HG03558 (cell line): ENCODE data around the gene TMEM179B.

ENCODE experiments used
- ATAC-seq: cut with Tn5 transposase; IDR thresholded peaks from one replicate; pipeline ENCODE4 v1.9.1; 2021; ENCODE audit warnings: moderate number of reproducible peaks; ENCODE audit not compliant: unreplicated experiment; ENCODE audit errors: extremely low read depth

The TMEM179B gene

GRCh38 chr11:62830904-62831519 lies 43.8 kb downstream of the TMEM179B start:
- no peak for ATAC-seq

- ATAC-seq = peak; percentile 42
Observed at GRCh38 chr11:62831520-62832335, 44.5 kb downstream of the TMEM179B start, which contains the start of gene STX5. TSS of gene STX5 (minus strand) at chr11:62832051. CDS start at chr11:62831243, 808 bp downstream.

GRCh38 chr11:62832336-62833234 lies 45.4 kb downstream of the TMEM179B start, which contains the start of gene TEX54:
TSS of gene TEX54 (minus strand) at chr11:62832841.
- no peak for ATAC-seq

- ATAC-seq = no peak
Observed at GRCh38 chr11:62835336-62835735, 48.1 kb downstream of the TMEM179B start.

- ATAC-seq = no peak
Observed at GRCh38 chr11:62839050-62839945, 52.1 kb downstream of the TMEM179B start, which contains the start of gene WDR74. TSS of gene WDR74 (minus strand) at chr11:62839590. CDS start at chr11:62839570, 20 bp downstream.
